Trophoblast cell (in vitro differentiated cells and primary cell): ENCODE results near the gene PEX14.

Experiments used
- DNase-seq, 2 donors: peaks; one replicate each; pipeline ENCODE4 v3.0.0-alpha.2; 2016
- H2AFZ ChIP-seq: 2 replicates; pipeline ENCODE4 v1.6.1; 2013; ENCODE audit warnings: low read length, moderate library complexity, mild to moderate bottlenecking; ENCODE audit not compliant: insufficient read depth, poor library complexity
- H2AK5ac ChIP-seq: 2 replicates; pipeline ENCODE4 v1.6.1; 2013; ENCODE audit warnings: mild to moderate bottlenecking, low read length
- H2BK120ac ChIP-seq: 2 replicates; pipeline ENCODE4 v1.6.1; 2013; ENCODE audit warnings: low read length, mild to moderate bottlenecking, moderate library complexity; ENCODE audit not compliant: insufficient read depth, poor library complexity
- H2BK12ac ChIP-seq: 2 replicates; pipeline ENCODE4 v1.6.1; 2013; ENCODE audit warnings: mild to moderate bottlenecking, low read length, moderate library complexity
- H2BK5ac ChIP-seq: 2 replicates; pipeline ENCODE4 v1.6.1; 2013; ENCODE audit warnings: low read length, low read depth, moderate library complexity, mild to moderate bottlenecking; ENCODE audit not compliant: poor library complexity
- H3K14ac ChIP-seq: 2 replicates; pipeline ENCODE4 v1.6.1; 2013; ENCODE audit warnings: mild to moderate bottlenecking, low read length
- H3K18ac ChIP-seq: 2 replicates; pipeline ENCODE4 v1.6.1; 2013; ENCODE audit warnings: mild to moderate bottlenecking, low read length
- H3K23ac ChIP-seq: 2 replicates; pipeline ENCODE4 v1.6.1; 2013; ENCODE audit warnings: low read length
- H3K27ac ChIP-seq: 2 replicates; pipeline ENCODE4 v1.5.1; 2013; ENCODE audit warnings: low read depth, mild to moderate bottlenecking, inconsistent platforms, low read length, moderate library complexity
- H3K27me3 ChIP-seq: 2 replicates; pipeline ENCODE4 v1.6.1; 2013; ENCODE audit warnings: inconsistent platforms, mild to moderate bottlenecking, low read length, moderate library complexity; ENCODE audit not compliant: insufficient read depth
- H3K36me3 ChIP-seq, 2 experiments: 1 replicate in 1 of 2; 2 replicates in 1 of 2; pipeline ENCODE4 v1.6.1; 2013; ENCODE audit warnings: low read length in 2 of 2, mild to moderate bottlenecking in 2 of 2, moderate library complexity in 1 of 2; ENCODE audit not compliant: insufficient read depth in 2 of 2, control insufficient read depth in 1 of 2
- H3K4ac ChIP-seq: 2 replicates; pipeline ENCODE4 v1.6.1; 2013; ENCODE audit warnings: low read depth, mild to moderate bottlenecking, low read length, moderate library complexity
- H3K4me1 ChIP-seq, 2 experiments: 1 replicate in 1 of 2; 2 replicates in 1 of 2; pipeline ENCODE4 v1.6.1; 2013; ENCODE audit warnings: low read length in 2 of 2, mild to moderate bottlenecking in 2 of 2, moderate library complexity in 1 of 2; ENCODE audit not compliant: insufficient read depth in 2 of 2, control insufficient read depth in 1 of 2
- H3K4me2 ChIP-seq: 2 replicates; pipeline ENCODE4 v1.6.1; 2013; ENCODE audit warnings: inconsistent platforms, mild to moderate bottlenecking, low read length, moderate library complexity
- H3K4me3 ChIP-seq: 2 replicates; pipeline ENCODE4 v1.5.1; 2013; ENCODE audit warnings: mild to moderate bottlenecking, low read depth, low read length, inconsistent platforms
- H3K79me1 ChIP-seq: one replicate; pipeline ENCODE4 v1.6.1; 2013; ENCODE audit warnings: low read length
- H3K79me2 ChIP-seq: 2 replicates; pipeline ENCODE4 v1.6.1; 2013; ENCODE audit warnings: low read length, mild to moderate bottlenecking; ENCODE audit not compliant: control insufficient read depth, insufficient read depth, poor library complexity
- H3K9ac ChIP-seq: 2 replicates; pipeline ENCODE4 v1.6.1; 2013; ENCODE audit warnings: mild to moderate bottlenecking, low read length
- H3K9me3 ChIP-seq: 2 replicates; pipeline ENCODE4 v1.6.1; 2013; ENCODE audit warnings: low read depth, mild to moderate bottlenecking, control low read depth, inconsistent platforms, low read length; ENCODE audit not compliant: insufficient read depth
- H4K12ac ChIP-seq: 2 replicates; pipeline ENCODE4 v1.6.1; 2013; ENCODE audit warnings: low read depth, mild to moderate bottlenecking, low read length, moderate library complexity
- H4K8ac ChIP-seq: 2 replicates; pipeline ENCODE4 v1.6.1; 2013; ENCODE audit warnings: low read depth, mild to moderate bottlenecking, low read length, moderate library complexity
- H4K91ac ChIP-seq: one replicate; pipeline ENCODE4 v1.6.1; 2013; ENCODE audit warnings: low read depth, mild to moderate bottlenecking, low read length, moderate library complexity
- WGBS: extraction: QIAGEN DNeasy Blood & Tissue Kit; methylation state at CpG from one replicate; pipeline ENCODE4 v1.1.7; 2013; ENCODE audit warnings: missing lambda C conversion rate; ENCODE audit not compliant: insufficient read length, insufficient coverage; ENCODE audit errors: extremely low coverage; 5-methylcytosine and 5-hydroxymethylcytosine counted together

PEX14 gene

DNA sequence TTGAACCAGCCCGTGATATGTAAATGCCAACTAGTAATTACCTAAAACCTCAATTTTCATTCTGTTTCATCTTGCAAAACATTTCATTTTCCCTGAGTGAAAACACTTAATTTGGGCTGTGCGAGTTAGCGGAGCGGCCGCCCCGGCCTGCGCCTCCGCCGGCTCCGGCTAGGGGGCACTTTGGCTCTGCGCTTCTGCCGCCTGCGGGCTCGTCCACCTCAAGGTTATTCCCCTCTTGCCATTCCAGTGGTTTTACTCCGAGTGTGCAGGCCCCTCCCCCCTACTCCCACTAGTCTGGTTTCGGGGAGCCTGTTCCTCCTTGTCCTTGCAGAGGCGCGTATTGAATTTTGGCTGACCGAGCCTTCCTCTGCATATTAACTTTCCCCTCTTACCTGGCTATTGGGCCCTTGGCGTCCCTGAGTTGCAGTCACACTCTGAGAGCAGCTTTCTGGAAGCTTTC lies 55.6 kb downstream of the PEX14 start:
- Histone ChIP-seq H3K4me2 (peak overlapping the region; percentile 60), H3K4ac (no peak overlapping the region), H2BK5ac (no peak overlapping the region), H2BK12ac (no peak overlapping the region), H3K36me3 (no peaks in the 10 kb centered on the region), H3K4me1 (peaks cover 18 to 19% of the 10 kb centered on the region in 2 experiments), H2BK120ac (no peak overlapping the region), H3K79me1 (no peaks in the 10 kb centered on the region), H3K27me3 (no peaks in the 10 kb centered on the region), H4K12ac (no peak overlapping the region), H4K8ac (no peak overlapping the region), H3K79me2 (no peaks in the 10 kb centered on the region), H3K14ac (no peak overlapping the region), H3K27ac (peak overlapping the region; percentile 3), H3K18ac (no peak overlapping the region), H2AK5ac (no peak overlapping the region), H3K9me3 (peaks cover 1% of the 10 kb centered on the region), H4K91ac (no peak overlapping the region), H3K9ac (no peak overlapping the region), H3K23ac (no peak overlapping the region), H2AFZ (no peak overlapping the region), H3K4me3 (no peak overlapping the region)
- DNase-seq: peak; percentile 45 to 66
- no CpG with 5 or more reads among the region's 20 CpGs for whole genome bisulfite sequencing

DNA sequence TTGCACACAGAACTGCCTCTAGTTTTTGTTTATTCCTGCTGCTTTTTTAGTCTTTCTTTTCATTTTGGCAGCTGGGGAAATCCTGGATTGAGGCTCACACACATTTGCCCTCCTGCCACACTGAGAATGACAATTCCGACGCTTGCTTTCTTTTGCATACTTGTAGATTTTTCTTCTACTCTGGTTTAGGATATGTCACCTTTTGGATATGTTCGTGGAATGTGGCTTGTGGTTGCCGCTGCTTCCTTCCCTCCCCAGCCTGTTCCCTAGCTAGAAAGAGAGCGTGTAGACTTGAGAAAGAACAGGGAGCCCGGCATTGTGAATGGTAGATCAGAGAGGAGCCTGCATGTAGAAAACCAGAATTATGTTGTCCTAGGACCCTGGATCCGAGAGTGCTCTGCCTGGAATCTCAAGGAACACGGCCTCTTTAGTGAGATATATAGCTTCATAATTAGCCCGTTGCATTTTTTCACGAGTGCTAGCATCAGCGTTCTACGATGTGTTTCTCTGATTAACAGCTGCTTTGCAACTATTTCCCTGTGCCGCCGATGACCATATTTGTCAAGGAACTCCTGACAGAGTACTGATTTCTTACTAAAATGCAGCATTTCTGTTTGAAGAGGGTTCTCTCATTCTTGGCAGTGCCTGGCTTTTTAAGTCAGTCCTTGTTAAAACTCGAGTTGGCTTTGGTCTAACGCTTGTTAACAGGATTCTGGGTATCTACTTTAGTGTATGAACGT lies 56.2 kb downstream of the PEX14 start:
- no peak overlapping the region for H2BK12ac ChIP-seq
- H3K9ac ChIP-seq: no peak overlapping the region
- no peak overlapping the region for H2BK120ac ChIP-seq
- H3K27ac ChIP-seq: peak overlapping the region; percentile 13
- no peaks in the 10 kb centered on the region for H3K79me1 ChIP-seq
- no peak overlapping the region for H4K91ac ChIP-seq
- H3K14ac ChIP-seq: no peak overlapping the region
- no peak overlapping the region for H2BK5ac ChIP-seq
- no peak overlapping the region for H3K4me3 ChIP-seq
- H3K27me3 ChIP-seq: no peaks in the 10 kb centered on the region
- peak; percentile 63 to 79 for DNase-seq
- no CpG with 5 or more reads among the region's 17 CpGs for WGBS
- H3K4me2 ChIP-seq: peak overlapping the region; percentile 60
- H2AK5ac ChIP-seq: no peak overlapping the region
- peaks cover 18 to 19% of the 10 kb centered on the region in 2 experiments for H3K4me1 ChIP-seq
- no peak overlapping the region for H2AFZ ChIP-seq
- no peaks in the 10 kb centered on the region for H3K36me3 ChIP-seq
- no peak overlapping the region for H3K4ac ChIP-seq
- H3K23ac ChIP-seq: no peak overlapping the region
- no peaks in the 10 kb centered on the region for H3K79me2 ChIP-seq
- no peak overlapping the region for H4K8ac ChIP-seq
- H3K9me3 ChIP-seq: peaks cover 1% of the 10 kb centered on the region
- no peak overlapping the region for H4K12ac ChIP-seq
- no peak overlapping the region for H3K18ac ChIP-seq

GRCh38 chr1:10532362-10532761 lies 57.6 kb downstream of the PEX14 start:
- Histone ChIP-seq H3K9ac (no peak overlapping the region), H3K4ac (no peak overlapping the region), H3K9me3 (peaks cover 1% of the 10 kb centered on the region), H2AFZ (no peak overlapping the region), H2AK5ac (no peak overlapping the region), H3K79me1 (no peaks in the 10 kb centered on the region), H3K27ac (no peak overlapping the region), H4K91ac (no peak overlapping the region), H2BK5ac (no peak overlapping the region), H3K23ac (no peak overlapping the region), H4K12ac (no peak overlapping the region), H4K8ac (no peak overlapping the region), H3K79me2 (no peaks in the 10 kb centered on the region), H3K18ac (no peak overlapping the region), H3K4me3 (no peak overlapping the region), H3K4me2 (no peak overlapping the region), H3K36me3 (peaks cover 4 to 8% of the 10 kb centered on the region in 2 experiments), H3K27me3 (no peaks in the 10 kb centered on the region), H3K4me1 (peaks cover 18 to 21% of the 10 kb centered on the region in 2 experiments), H2BK120ac (no peak overlapping the region), H2BK12ac (no peak overlapping the region), H3K14ac (no peak overlapping the region)
- no peak for DNase-seq
- no CpG with 5 or more reads among the region's 8 CpGs for WGBS

DNA sequence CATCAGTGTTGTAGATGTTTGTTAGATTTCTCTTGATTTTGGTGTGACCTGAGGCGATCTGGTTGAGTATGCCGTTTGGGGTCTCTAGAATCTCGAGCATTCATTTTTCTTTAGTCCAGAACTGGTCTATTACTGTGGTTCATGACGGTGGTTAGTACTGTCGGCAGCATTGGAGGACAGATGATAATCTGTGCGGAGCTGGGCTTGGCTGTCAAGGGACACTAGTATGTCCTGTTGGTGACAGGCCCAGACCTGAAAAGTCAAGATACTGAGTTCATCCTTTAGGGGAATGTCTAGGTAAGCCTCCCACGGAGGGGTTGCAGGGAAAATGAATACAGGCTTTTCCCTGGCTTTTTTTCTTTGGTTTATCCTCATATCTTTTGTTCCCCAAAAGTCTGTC lies 59.8 kb downstream of the PEX14 start:
- H3K27ac ChIP-seq: no peak overlapping the region
- H2AFZ ChIP-seq: no peak overlapping the region
- no peak overlapping the region for H3K4me3 ChIP-seq
- no peak overlapping the region for H3K23ac ChIP-seq
- H3K18ac ChIP-seq: no peak overlapping the region
- H3K9me3 ChIP-seq: no peaks in the 10 kb centered on the region
- H2BK5ac ChIP-seq: no peak overlapping the region
- no peak overlapping the region for H3K14ac ChIP-seq
- H4K8ac ChIP-seq: no peak overlapping the region
- DNase-seq: no peak
- no peaks in the 10 kb centered on the region for H3K79me2 ChIP-seq
- no CpG with 5 or more reads among the region's 7 CpGs for WGBS
- peaks cover 6 to 10% of the 10 kb centered on the region in 2 experiments for H3K4me1 ChIP-seq
- H4K91ac ChIP-seq: no peak overlapping the region
- no peaks in the 10 kb centered on the region for H3K79me1 ChIP-seq
- peaks cover 4 to 8% of the 10 kb centered on the region in 2 experiments for H3K36me3 ChIP-seq
- H2BK12ac ChIP-seq: no peak overlapping the region
- H3K4me2 ChIP-seq: no peak overlapping the region
- H3K27me3 ChIP-seq: no peaks in the 10 kb centered on the region
- no peak overlapping the region for H2BK120ac ChIP-seq
- H2AK5ac ChIP-seq: no peak overlapping the region
- no peak overlapping the region for H3K9ac ChIP-seq
- no peak overlapping the region for H4K12ac ChIP-seq
- no peak overlapping the region for H3K4ac ChIP-seq
